Measurements from ENCODE around the gene USP28. TPM values are rescaled to one million over a fixed set of nuclear protein-coding genes. Genes with fewer than 3 reads are reported as not detected.

The USP28 gene
- total RNA-seq, 1 experiment from 2014 or later, result 34.7 TPM

- in situ Hi-C loops (cut with HindIII; ENCODE audit: low pct_unique_long_range_greater_than_20kb, low sequenced_read_pairs), result no loop called here
- no peak for DNase-seq (ENCODE audit: low read depth, low spot score)
Observed at GRCh38 chr11:113849713-113850112, 25.7 kb downstream of the USP28 start.

GRCh38 chr11:113847580-113847979 is 27.8 kb downstream of the USP28 start:
- in situ Hi-C loops (cut with HindIII; ENCODE audit: low pct_unique_long_range_greater_than_20kb, low sequenced_read_pairs), result no loop called here
- DNase-seq (ENCODE audit: low read depth, low spot score), result no peak

GRCh38 chr11:113847111-113847510 is 28.3 kb downstream of the USP28 start:
- DNase-seq (ENCODE audit: low read depth, low spot score), result no peak
- in situ Hi-C loops (cut with HindIII; ENCODE audit: low pct_unique_long_range_greater_than_20kb, low sequenced_read_pairs), result no loop called here

- peak; percentile 14 for DNase-seq (ENCODE audit: low read depth, low spot score)
- in situ Hi-C loops (cut with HindIII; ENCODE audit: low pct_unique_long_range_greater_than_20kb, low sequenced_read_pairs), result no loop called here
Observed at GRCh38 chr11:113841691-113842090, 33.7 kb downstream of the USP28 start.

GRCh38 chr11:113840932-113841664 is 34.3 kb downstream of the USP28 start:
- no peak for DNase-seq (ENCODE audit: low read depth, low spot score)
- in situ Hi-C loops (cut with HindIII; ENCODE audit: low pct_unique_long_range_greater_than_20kb, low sequenced_read_pairs), result no loop called here

GRCh38 chr11:113839842-113840241 is 35.5 kb downstream of the USP28 start:
- in situ Hi-C loops (cut with HindIII; ENCODE audit: low pct_unique_long_range_greater_than_20kb, low sequenced_read_pairs), result no loop called here
- DNase-seq (ENCODE audit: low read depth, low spot score), result no peak

- in situ Hi-C loops (cut with HindIII; ENCODE audit: low pct_unique_long_range_greater_than_20kb, low sequenced_read_pairs), result no loop called here
Observed at GRCh38 chr11:113838005-113838404, 37.4 kb downstream of the USP28 start.

GRCh38 chr11:113835306-113835705 is 40.1 kb downstream of the USP28 start:
- in situ Hi-C loops (cut with HindIII; ENCODE audit: low pct_unique_long_range_greater_than_20kb, low sequenced_read_pairs), result no loop called here
- DNase-seq (ENCODE audit: low read depth, low spot score), result no peak

More at GRCh38 chr11:113838005-113838404, 37.4 kb downstream of the USP28 start:
- DNase-seq (ENCODE audit: low read depth, low spot score), result no peak

- in situ Hi-C loops (cut with HindIII; ENCODE audit: low pct_unique_long_range_greater_than_20kb, low sequenced_read_pairs), result no loop called here
- peak; percentile 76 for DNase-seq (ENCODE audit: low read depth, low spot score)
Observed at GRCh38 chr11:113833151-113833550, 42.2 kb downstream of the USP28 start.

GRCh38 chr11:113831314-113831713 is 44.1 kb downstream of the USP28 start:
- in situ Hi-C loops (cut with HindIII; ENCODE audit: low pct_unique_long_range_greater_than_20kb, low sequenced_read_pairs), result no loop called here

GRCh38 chr11:113829751-113830150 is 45.6 kb downstream of the USP28 start:
- no peak for DNase-seq (ENCODE audit: low read depth, low spot score)
- in situ Hi-C loops (cut with HindIII; ENCODE audit: low pct_unique_long_range_greater_than_20kb, low sequenced_read_pairs), result no loop called here

More at GRCh38 chr11:113831314-113831713, 44.1 kb downstream of the USP28 start:
- no peak for DNase-seq (ENCODE audit: low read depth, low spot score)

- DNase-seq (ENCODE audit: low read depth, low spot score), result no peak
- in situ Hi-C loops (cut with HindIII; ENCODE audit: low pct_unique_long_range_greater_than_20kb, low sequenced_read_pairs), result no loop called here
Observed at GRCh38 chr11:113828191-113828590, 47.2 kb downstream of the USP28 start.

GRCh38 chr11:113827477-113827876 is 47.9 kb downstream of the USP28 start:
- no peak for DNase-seq (ENCODE audit: low read depth, low spot score)
- in situ Hi-C loops (cut with HindIII; ENCODE audit: low pct_unique_long_range_greater_than_20kb, low sequenced_read_pairs), result no loop called here

GRCh38 chr11:113818426-113818825 is 56.9 kb downstream of the USP28 start:
- no peak for DNase-seq (ENCODE audit: low read depth, low spot score)
- in situ Hi-C loops (cut with HindIII; ENCODE audit: low pct_unique_long_range_greater_than_20kb, low sequenced_read_pairs), result no loop called here

- in situ Hi-C loops (cut with HindIII; ENCODE audit: low pct_unique_long_range_greater_than_20kb, low sequenced_read_pairs), result no loop called here
- DNase-seq (ENCODE audit: low read depth, low spot score), result no peak
Observed at GRCh38 chr11:113817626-113818025, 57.7 kb downstream of the USP28 start.

- in situ Hi-C loops (cut with HindIII; ENCODE audit: low pct_unique_long_range_greater_than_20kb, low sequenced_read_pairs), result no loop called here
- no peak for DNase-seq (ENCODE audit: low read depth, low spot score)
Observed at GRCh38 chr11:113817162-113817561, 58.2 kb downstream of the USP28 start.

- in situ Hi-C loops (cut with HindIII; ENCODE audit: low pct_unique_long_range_greater_than_20kb, low sequenced_read_pairs), result no loop called here
- no peak for DNase-seq (ENCODE audit: low read depth, low spot score)
Observed at GRCh38 chr11:113814181-113814580, 61.2 kb downstream of the USP28 start.

GRCh38 chr11:113808931-113809330 is 66.4 kb downstream of the USP28 start:
- in situ Hi-C loops (cut with HindIII; ENCODE audit: low pct_unique_long_range_greater_than_20kb, low sequenced_read_pairs), result no loop called here
- no peak for DNase-seq (ENCODE audit: low read depth, low spot score)

GRCh38 chr11:113806406-113806805 is 69.0 kb downstream of the USP28 start:
- DNase-seq (ENCODE audit: low read depth, low spot score), result peak; percentile 76
- in situ Hi-C loops (cut with HindIII; ENCODE audit: low pct_unique_long_range_greater_than_20kb, low sequenced_read_pairs), result no loop called here
